Mesendoderm (in vitro differentiated cells): Measurements from ENCODE around the gene CYP24A1.

ENCODE experiments used
- DNase-seq: peaks from one replicate; pipeline ENCODE4 v3.0.0; 2013
- H2AK5ac ChIP-seq: 2 replicates; pipeline ENCODE4 v1.6.1; 2013; ENCODE audit warnings: low read length, inconsistent platforms
- H2BK120ac ChIP-seq: 2 replicates; pipeline ENCODE4 v1.6.1; 2013; ENCODE audit warnings: low read depth, mild to moderate bottlenecking, low read length, moderate library complexity, mixed read lengths
- H2BK15ac ChIP-seq: replicated peaks from 2 replicates; pipeline ENCODE4 v1.6.1; 2013; ENCODE audit warnings: low read depth, mild to moderate bottlenecking, moderate library complexity
- H2BK5ac ChIP-seq: 2 replicates; pipeline ENCODE4 v1.6.1; 2013; ENCODE audit warnings: low read length, inconsistent platforms
- H3K18ac ChIP-seq: 2 replicates; pipeline ENCODE4 v1.6.1; 2013; ENCODE audit warnings: mild to moderate bottlenecking, low read length, mixed read lengths
- H3K23ac ChIP-seq: one replicate; pipeline ENCODE4 v1.6.1; 2013; ENCODE audit warnings: low read length
- H3K27ac ChIP-seq: 2 replicates; pipeline ENCODE4 v1.5.1; 2013; ENCODE audit warnings: low read depth, mild to moderate bottlenecking, inconsistent platforms, low read length, moderate library complexity
- H3K27me3 ChIP-seq: 2 replicates; pipeline ENCODE4 v1.6.1; 2013; ENCODE audit warnings: low read length, control low read depth, mild to moderate bottlenecking, inconsistent platforms; ENCODE audit not compliant: insufficient read depth, poor library complexity
- H3K36me3 ChIP-seq: 2 replicates; pipeline ENCODE4 v1.6.1; 2013; ENCODE audit warnings: low read length, inconsistent platforms; ENCODE audit not compliant: control insufficient read depth, insufficient read depth
- H3K4ac ChIP-seq: one replicate; pipeline ENCODE4 v1.6.1; 2013; ENCODE audit warnings: low read depth, mild to moderate bottlenecking, low read length, moderate library complexity
- H3K4me1 ChIP-seq: 2 replicates; pipeline ENCODE4 v1.6.1; 2013; ENCODE audit warnings: low read depth, low read length, inconsistent platforms; ENCODE audit not compliant: control insufficient read depth
- H3K4me2 ChIP-seq: 2 replicates; pipeline ENCODE4 v1.6.1; 2013; ENCODE audit warnings: low read length
- H3K4me3 ChIP-seq: 2 replicates; pipeline ENCODE4 v1.5.1; 2013; ENCODE audit warnings: mild to moderate bottlenecking, low read length
- H3K56ac ChIP-seq: one replicate; pipeline ENCODE4 v1.6.1; 2013; ENCODE audit warnings: low read length
- H3K79me1 ChIP-seq: 2 replicates; pipeline ENCODE4 v1.6.1; 2013; ENCODE audit warnings: low read length, inconsistent platforms
- H3K79me2 ChIP-seq: 2 replicates; pipeline ENCODE4 v1.6.1; 2013; ENCODE audit warnings: mild to moderate bottlenecking, low read length; ENCODE audit not compliant: control insufficient read depth, insufficient read depth
- H3K9ac ChIP-seq: 2 replicates; pipeline ENCODE4 v1.6.1; 2013; ENCODE audit warnings: low read length, inconsistent platforms
- H4K5ac ChIP-seq: one replicate; pipeline ENCODE4 v1.6.1; 2013; ENCODE audit warnings: low read length
- H4K8ac ChIP-seq: one replicate; pipeline ENCODE4 v1.6.1; 2013; ENCODE audit warnings: low read depth, mild to moderate bottlenecking, control low read depth, low read length, moderate library complexity
- WGBS: extraction: QIAGEN DNeasy Blood & Tissue Kit; methylation state at CpG from one replicate; pipeline ENCODE4 v1.1.7; 2013; ENCODE audit warnings: low lambda C conversion rate, missing lambda C conversion rate; ENCODE audit not compliant: insufficient coverage; ENCODE audit errors: extremely low coverage; 5-methylcytosine and 5-hydroxymethylcytosine counted together

Gene CYP24A1

DNA sequence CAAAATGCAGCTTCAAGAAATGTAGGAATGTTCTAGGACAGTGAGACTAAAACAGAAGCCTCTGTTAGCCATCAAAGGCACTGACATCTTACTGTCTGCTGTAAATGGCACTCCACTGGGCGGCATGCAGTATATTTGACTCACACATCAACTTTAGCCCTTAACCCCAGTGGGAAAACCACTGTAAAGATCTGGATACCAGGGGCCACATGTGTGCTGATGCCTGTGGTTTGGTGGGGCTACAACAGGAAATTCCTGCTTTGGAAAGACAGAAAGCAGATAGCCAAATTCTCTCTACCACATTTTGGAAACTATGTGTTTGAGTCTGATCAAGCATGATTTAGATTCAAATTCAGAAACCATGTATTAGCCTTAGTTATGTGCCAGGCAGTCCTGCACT is 38.4 kb upstream of the CYP24A1 start:
- Histone ChIP-seq H3K36me3 (peaks cover 3% of the 10 kb centered on the region), H3K27ac (no peak overlapping the region), H3K4me3 (no peak overlapping the region), H3K79me1 (peaks cover 26% of the 10 kb centered on the region), H3K9ac (no peak overlapping the region), H4K5ac (no peak overlapping the region), H3K79me2 (peaks cover 55% of the 10 kb centered on the region), H3K4ac (no peak overlapping the region), H2BK5ac (no peak overlapping the region), H3K56ac (no peak overlapping the region), H2AK5ac (no peak overlapping the region), H3K18ac (no peak overlapping the region), H2BK15ac (no peak overlapping the region), H3K27me3 (no peaks in the 10 kb centered on the region), H4K8ac (no peak overlapping the region), H3K23ac (no peak overlapping the region), H2BK120ac (no peak overlapping the region), H3K4me2 (no peak overlapping the region), H3K4me1 (peaks cover 9% of the 10 kb centered on the region)
- no CpG with 5 or more reads among the region's 1 CpG for WGBS
- no peak for DNase-seq

DNA sequence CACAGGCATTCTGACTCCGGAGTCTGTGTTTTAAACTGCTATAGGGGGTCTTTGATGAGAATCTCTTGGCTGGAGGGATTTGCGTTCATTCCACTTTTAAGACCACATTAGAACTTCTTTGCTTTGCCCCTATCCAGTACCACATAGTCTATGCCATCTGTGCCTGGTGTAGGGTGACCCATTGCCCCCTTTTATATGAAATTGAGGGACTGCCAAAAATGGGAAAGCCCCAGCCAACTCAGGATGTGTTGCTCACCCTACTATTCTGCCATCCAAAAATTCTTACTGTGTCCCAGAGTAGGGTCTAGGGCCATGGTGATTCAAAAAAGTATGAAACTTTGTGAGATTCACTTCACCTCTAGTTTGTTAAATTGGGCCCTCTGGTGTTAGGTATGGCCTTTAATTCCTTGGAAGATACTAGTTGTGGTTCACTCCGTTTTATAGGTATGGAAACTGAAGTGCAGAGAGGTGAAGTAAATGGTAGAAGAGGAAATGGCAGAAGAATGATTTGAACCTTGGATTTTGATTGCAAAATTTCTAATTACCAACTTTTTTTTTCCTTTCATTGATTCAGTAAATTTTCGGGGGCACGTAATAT is 35.5 kb upstream of the CYP24A1 start:
- peak; percentile 42 for DNase-seq
- Histone ChIP-seq H3K79me1 (peaks cover 19% of the 10 kb centered on the region), H2BK120ac (no peak overlapping the region), H3K27me3 (no peaks in the 10 kb centered on the region), H3K4ac (no peak overlapping the region), H2BK15ac (no peak overlapping the region), H3K9ac (peak overlapping the region; percentile 78), H2BK5ac (no peak overlapping the region), H3K36me3 (no peaks in the 10 kb centered on the region), H3K27ac (no peak overlapping the region), H3K4me3 (peak overlapping the region; percentile 11), H3K56ac (peak overlapping the region; percentile 93), H2AK5ac (no peak overlapping the region), H4K8ac (no peak overlapping the region), H3K4me2 (peak overlapping the region; percentile 87), H4K5ac (no peak overlapping the region), H3K18ac (no peak overlapping the region), H3K79me2 (peaks cover 50% of the 10 kb centered on the region), H3K4me1 (peaks cover 9% of the 10 kb centered on the region), H3K23ac (no peak overlapping the region)
- WGBS = no CpG with 5 or more reads among the region's 5 CpGs

GRCh38 chr20:54208548-54209176 is 34.9 kb upstream of the CYP24A1 start:
- WGBS = 100% methylated on average over 1 of the region's 15 CpGs
- H3K9ac ChIP-seq = peak overlapping the region; percentile 78
- H3K27me3 ChIP-seq = no peaks in the 10 kb centered on the region
- H3K56ac ChIP-seq = peak overlapping the region; percentile 93
- peak overlapping the region; percentile 57 for H3K23ac ChIP-seq
- no peak overlapping the region for H4K8ac ChIP-seq
- peak; percentile 47 for DNase-seq
- H2BK5ac ChIP-seq = no peak overlapping the region
- peak overlapping the region; percentile 82 for H3K4ac ChIP-seq
- peak overlapping the region; percentile 75 for H3K18ac ChIP-seq
- peak overlapping the region; percentile 54 for H2AK5ac ChIP-seq
- H3K27ac ChIP-seq = no peak overlapping the region
- peaks cover 19% of the 10 kb centered on the region for H3K79me1 ChIP-seq
- peaks cover 9% of the 10 kb centered on the region for H3K4me1 ChIP-seq
- peak overlapping the region; percentile 87 for H3K4me3 ChIP-seq
- no peak overlapping the region for H2BK15ac ChIP-seq
- H3K36me3 ChIP-seq = no peaks in the 10 kb centered on the region
- peaks cover 50% of the 10 kb centered on the region for H3K79me2 ChIP-seq
- peak overlapping the region; percentile 87 for H3K4me2 ChIP-seq
- no peak overlapping the region for H4K5ac ChIP-seq
- no peak overlapping the region for H2BK120ac ChIP-seq

- H2BK120ac ChIP-seq = peak within 1 kb of the TSS; percentile 76
- peaks cover 19% of the 10 kb centered on the region for H3K79me1 ChIP-seq
- peak within 1 kb of the TSS; percentile 93 for H3K56ac ChIP-seq
- no peak within 1 kb of the TSS for H4K8ac ChIP-seq
- peak within 1 kb of the TSS; percentile 54 for H2AK5ac ChIP-seq
- no peak within 1 kb of the TSS for H2BK15ac ChIP-seq
- peak within 1 kb of the TSS; percentile 75 for H3K18ac ChIP-seq
- H3K4me2 ChIP-seq = peak within 1 kb of the TSS; percentile 87
- H3K23ac ChIP-seq = peak within 1 kb of the TSS; percentile 57
- peak within 1 kb of the TSS; percentile 91 for H2BK5ac ChIP-seq
- no peaks in the 10 kb centered on the region for H3K36me3 ChIP-seq
- H3K4ac ChIP-seq = peak within 1 kb of the TSS; percentile 82
- H3K4me3 ChIP-seq = peak within 1 kb of the TSS; percentile 87
- H4K5ac ChIP-seq = no peak within 1 kb of the TSS
- H3K9ac ChIP-seq = peak within 1 kb of the TSS; percentile 78
- H3K79me2 ChIP-seq = peaks cover 47% of the 10 kb centered on the region
- peak; percentile 89 for DNase-seq
- peaks cover 9% of the 10 kb centered on the region for H3K4me1 ChIP-seq
- no CpG with 5 or more reads among the region's 76 CpGs for WGBS
- H3K27ac ChIP-seq = no peak within 1 kb of the TSS
- H3K27me3 ChIP-seq = no peaks in the 10 kb centered on the region
Measured at GRCh38 chr20:54207743-54208547, 34.2 kb upstream of the CYP24A1 start, which contains the start of gene PFDN4. Gene PFDN4, plus strand, starts transcription at chr20:54208087. Its CDS starts 14 bp downstream, at chr20:54208101.

GRCh38 chr20:54207053-54207742 is 33.4 kb upstream of the CYP24A1 start:
- WGBS = no CpG with 5 or more reads among the region's 7 CpGs
- Histone ChIP-seq H3K4me3 (no peak overlapping the region), H3K27ac (no peak overlapping the region)

More at GRCh38 chr20:54207053-54207742, 33.4 kb upstream of the CYP24A1 start:
- Histone ChIP-seq H3K23ac (no peak overlapping the region), H3K4me1 (peaks cover 9% of the 10 kb centered on the region), H2BK15ac (no peak overlapping the region), H3K79me1 (peaks cover 14% of the 10 kb centered on the region), H3K27me3 (no peaks in the 10 kb centered on the region), H3K36me3 (no peaks in the 10 kb centered on the region), H2BK120ac (no peak overlapping the region), H3K9ac (no peak overlapping the region), H3K56ac (peak overlapping the region; percentile 47), H2AK5ac (no peak overlapping the region), H3K18ac (no peak overlapping the region), H4K8ac (no peak overlapping the region), H3K4ac (no peak overlapping the region), H4K5ac (no peak overlapping the region), H3K79me2 (peaks cover 39% of the 10 kb centered on the region), H2BK5ac (no peak overlapping the region), H3K4me2 (no peak overlapping the region)
- DNase-seq = no peak
